GM21447 (cell line): ENCODE measurements around the gene MRPL40.

Source experiments
- ATAC-seq: cut with Tn5 transposase; IDR thresholded peaks from one replicate; pipeline ENCODE4 v1.9.1; 2021; ENCODE audit not compliant: unreplicated experiment

The MRPL40 gene

GRCh38 chr22:19480789-19481188, 48.4 kb downstream of the MRPL40 start:
- no peak for ATAC-seq

DNA sequence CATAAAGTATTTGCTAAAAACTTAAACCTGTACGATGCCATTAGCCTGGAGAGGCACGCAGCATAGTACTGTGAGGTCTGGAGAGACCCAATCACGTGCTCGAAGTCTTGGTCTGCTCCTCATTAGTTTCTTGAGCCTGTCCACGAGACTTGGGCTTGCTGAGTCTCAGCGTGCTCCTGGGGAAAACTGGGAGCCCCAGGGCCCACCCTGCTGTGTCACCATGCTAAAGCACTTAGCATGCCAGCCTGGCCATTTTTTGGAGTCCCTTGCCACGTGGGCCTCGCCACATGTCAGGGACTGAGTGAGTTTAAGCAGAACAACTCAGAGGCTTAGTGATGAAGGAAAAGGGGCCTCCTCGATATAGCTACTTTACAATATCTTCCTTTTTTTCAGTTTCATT, 50.0 kb downstream of the MRPL40 start:
- no peak for ATAC-seq

GRCh38 chr22:19483481-19484244, 51.3 kb downstream of the MRPL40 start:
- no peak for ATAC-seq
